Choroid plexus epithelial cell (primary cell): ENCODE measurements around the gene METTL16.

Experiments
- DNase-seq: peaks from one replicate; pipeline ENCODE4 v3.0.0-alpha.2; 2010; ENCODE audit warnings: low read depth
- H3K4me3 ChIP-seq: 2 replicates; pipeline ENCODE4 v1.5.1; 2011; ENCODE audit warnings: low read depth, mild to moderate bottlenecking, control low read depth, low read length, moderate library complexity
- CTCF ChIP-seq: conservative IDR thresholded peaks from 2 replicates; pipeline ENCODE4 v1.5.1; 2011; ENCODE audit warnings: low read depth, mild to moderate bottlenecking, control low read depth, inconsistent platforms, low read length, moderate library complexity

The METTL16 gene

GRCh38 chr17:2398655-2399571, 112.8 kb downstream of the METTL16 start:
- no peak for TF ChIP-seq CTCF
- peak overlapping the region; percentile 99 for H3K4me3 ChIP-seq
- peak; percentile 82 for DNase-seq

- DNase-seq: no peak
- no peak for TF ChIP-seq CTCF
- peak overlapping the region; percentile 99 for H3K4me3 ChIP-seq
These were observed 113.5 kb downstream of the METTL16 start for GRCh38 chr17:2398182-2398581.

GRCh38 chr17:2397247-2398171, 114.2 kb downstream of the METTL16 start:
- peak overlapping the region; percentile 47 for H3K4me3 ChIP-seq
- TF ChIP-seq CTCF: no peak
- no peak for DNase-seq

- peak; percentile 99 for DNase-seq
- no peak for TF ChIP-seq CTCF
- H3K4me3 ChIP-seq: peak overlapping the region; percentile 47
These were observed 115.0 kb downstream of the METTL16 start for GRCh38 chr17:2396568-2397246.

GRCh38 chr17:2396192-2396567, 115.5 kb downstream of the METTL16 start:
- no peak for DNase-seq
- H3K4me3 ChIP-seq: peak overlapping the region; percentile 47
- TF ChIP-seq CTCF: no peak

GRCh38 chr17:2395258-2396181, 116.2 kb downstream of the METTL16 start:
- no peak overlapping the region for H3K4me3 ChIP-seq
- TF ChIP-seq CTCF: peak; percentile 21
- DNase-seq: peak; percentile 62
